DND-41 (cell line): ENCODE measurements around the gene TREH.

Experiments
- EZH2 ChIP-seq: IDR thresholded peaks from 3 replicates; pipeline ENCODE4 v1.6.1; 2012; ENCODE audit warnings: borderline replicate concordance, low read depth, mild to moderate bottlenecking, moderate library complexity, low read length, inconsistent platforms; ENCODE audit not compliant: severe bottlenecking
- TF ChIP-seq, protein P1 (sequence below): IDR thresholded peaks from 2 replicates; pipeline ENCODE4 v1.5.1; 2012; ENCODE audit warnings: borderline replicate concordance, low read length, moderate library complexity, mild to moderate bottlenecking; ENCODE audit not compliant: poor library complexity, severe bottlenecking; ENCODE audit errors: extremely low read depth

GRCh38 chr11:118682372-118682771 is 2.9 kb upstream of the TREH start:
- TF ChIP-seq, protein P1, sequence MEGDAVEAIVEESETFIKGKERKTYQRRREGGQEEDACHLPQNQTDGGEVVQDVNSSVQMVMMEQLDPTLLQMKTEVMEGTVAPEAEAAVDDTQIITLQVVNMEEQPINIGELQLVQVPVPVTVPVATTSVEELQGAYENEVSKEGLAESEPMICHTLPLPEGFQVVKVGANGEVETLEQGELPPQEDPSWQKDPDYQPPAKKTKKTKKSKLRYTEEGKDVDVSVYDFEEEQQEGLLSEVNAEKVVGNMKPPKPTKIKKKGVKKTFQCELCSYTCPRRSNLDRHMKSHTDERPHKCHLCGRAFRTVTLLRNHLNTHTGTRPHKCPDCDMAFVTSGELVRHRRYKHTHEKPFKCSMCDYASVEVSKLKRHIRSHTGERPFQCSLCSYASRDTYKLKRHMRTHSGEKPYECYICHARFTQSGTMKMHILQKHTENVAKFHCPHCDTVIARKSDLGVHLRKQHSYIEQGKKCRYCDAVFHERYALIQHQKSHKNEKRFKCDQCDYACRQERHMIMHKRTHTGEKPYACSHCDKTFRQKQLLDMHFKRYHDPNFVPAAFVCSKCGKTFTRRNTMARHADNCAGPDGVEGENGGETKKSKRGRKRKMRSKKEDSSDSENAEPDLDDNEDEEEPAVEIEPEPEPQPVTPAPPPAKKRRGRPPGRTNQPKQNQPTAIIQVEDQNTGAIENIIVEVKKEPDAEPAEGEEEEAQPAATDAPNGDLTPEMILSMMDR, result no peak
- no peak for TF ChIP-seq EZH2
